OCI-LY3 (cell line): ENCODE data around the gene RAB40A.
A peak's percentile ranks its signal among the peaks of the same experiment; 100 is the strongest.

Experiments
- H2AFZ ChIP-seq: fragments of 200-600, 300-600 bp; shearing (Covaris generic); 2 replicates; pipeline ENCODE4 v1.6.0; 2014; ENCODE audit warnings: antibody characterized with exemption, low read depth, low read length
- H3K27ac ChIP-seq: fragments of 200-600, 300-600 bp; sonication (generic); 2 replicates; pipeline ENCODE4 v1.5.1; 2014; ENCODE audit warnings: mild to moderate bottlenecking, low read length, moderate library complexity, mixed read lengths
- H3K27me3 ChIP-seq: fragments of 200-600, 300-600 bp; sonication (generic); 2 replicates; pipeline ENCODE4 v1.6.1; 2014; ENCODE audit warnings: low read depth, low read length, mixed read lengths
- H3K36me3 ChIP-seq: fragments of 200-600, 300-600 bp; sonication (generic); replicated peaks from 2 replicates; pipeline ENCODE3; 2014; ENCODE audit warnings: low read depth, low read length, mixed read lengths
- H3K4me1 ChIP-seq: fragments of 300-600, 200-600 bp; sonication (generic); 2 replicates; pipeline ENCODE4 v1.6.1; 2014; ENCODE audit warnings: low read length, mixed read lengths
- H3K4me2 ChIP-seq: fragments of 200-600, 300-600 bp; sonication (generic); 2 replicates; pipeline ENCODE4 v1.6.1; 2014; ENCODE audit warnings: low read length, mixed read lengths
- H3K4me3 ChIP-seq: fragments of 300-600, 200-600 bp; sonication (generic); 2 replicates; pipeline ENCODE4 v1.5.1; 2014; ENCODE audit warnings: antibody characterized with exemption, mild to moderate bottlenecking, low read length, moderate library complexity
- H3K79me2 ChIP-seq: fragments of 300-600, 200-600 bp; shearing (Covaris generic); 2 replicates; pipeline ENCODE4 v1.6.1; 2014; ENCODE audit warnings: mild to moderate bottlenecking, low read length, mixed read lengths
- H3K9ac ChIP-seq: fragments of 300-600, 200-600 bp; shearing (Covaris generic); 2 replicates; pipeline ENCODE4 v1.6.0; 2014; ENCODE audit warnings: mild to moderate bottlenecking, low read length, moderate library complexity
- H3K9me3 ChIP-seq: fragments of 200-600, 300-600 bp; shearing (Covaris generic); 2 replicates; pipeline ENCODE4 v1.6.1; 2014; ENCODE audit warnings: low read length, mixed read lengths; ENCODE audit not compliant: insufficient read depth
- H4K20me1 ChIP-seq: fragments of 200-600, 300-600 bp; sonication (generic); 2 replicates; pipeline ENCODE4 v1.6.1; 2016; ENCODE audit warnings: low read length, mixed read lengths; ENCODE audit not compliant: insufficient read depth
- CTCF ChIP-seq: fragments of 200-600, 300-600 bp; sonication (generic); IDR thresholded peaks from 2 replicates; pipeline ENCODE4 v1.5.1; 2014; ENCODE audit warnings: antibody characterized with exemption, low read length, low read depth
- EZH2phosphoT487 ChIP-seq: fragments of 200-600 bp; shearing (Covaris generic); IDR thresholded peaks from 2 replicates; pipeline ENCODE4 v1.6.1; 2018; ENCODE audit warnings: antibody characterized with exemption, mixed run types, low read depth

The RAB40A gene

DNA sequence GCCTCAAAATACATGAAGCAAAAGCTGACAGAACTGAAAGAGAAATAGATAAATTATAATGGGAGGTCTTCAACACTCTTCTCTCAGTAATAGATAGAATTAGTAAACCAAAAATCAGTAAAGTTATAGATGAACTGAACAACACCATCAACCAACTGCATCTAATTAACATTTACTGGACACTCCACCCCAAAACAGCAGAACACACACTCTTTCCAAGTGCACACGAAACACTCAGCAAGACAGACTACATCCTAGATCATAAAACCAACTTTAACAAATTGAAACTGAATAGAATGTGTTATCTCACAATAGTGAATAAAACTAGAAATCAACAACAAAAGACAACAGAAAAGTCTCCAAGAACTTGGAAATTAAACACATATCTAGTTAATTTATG, 41.0 kb upstream of the RAB40A start:
- no peaks in the 10 kb centered on the region for H3K79me2 ChIP-seq
- H3K4me1 ChIP-seq, result peaks cover 6% of the 10 kb centered on the region
- H4K20me1 ChIP-seq, result no peaks in the 10 kb centered on the region
- no peak for TF ChIP-seq EZH2phosphoT487
- TF ChIP-seq CTCF, result no peak
- no peak overlapping the region for H3K4me3 ChIP-seq
- H2AFZ ChIP-seq, result no peak overlapping the region
- H3K4me2 ChIP-seq, result no peak overlapping the region
- no peaks in the 10 kb centered on the region for H3K27me3 ChIP-seq
- no peaks in the 10 kb centered on the region for H3K36me3 ChIP-seq
- no peak overlapping the region for H3K9ac ChIP-seq
- H3K9me3 ChIP-seq, result no peaks in the 10 kb centered on the region
- no peak overlapping the region for H3K27ac ChIP-seq

DNA sequence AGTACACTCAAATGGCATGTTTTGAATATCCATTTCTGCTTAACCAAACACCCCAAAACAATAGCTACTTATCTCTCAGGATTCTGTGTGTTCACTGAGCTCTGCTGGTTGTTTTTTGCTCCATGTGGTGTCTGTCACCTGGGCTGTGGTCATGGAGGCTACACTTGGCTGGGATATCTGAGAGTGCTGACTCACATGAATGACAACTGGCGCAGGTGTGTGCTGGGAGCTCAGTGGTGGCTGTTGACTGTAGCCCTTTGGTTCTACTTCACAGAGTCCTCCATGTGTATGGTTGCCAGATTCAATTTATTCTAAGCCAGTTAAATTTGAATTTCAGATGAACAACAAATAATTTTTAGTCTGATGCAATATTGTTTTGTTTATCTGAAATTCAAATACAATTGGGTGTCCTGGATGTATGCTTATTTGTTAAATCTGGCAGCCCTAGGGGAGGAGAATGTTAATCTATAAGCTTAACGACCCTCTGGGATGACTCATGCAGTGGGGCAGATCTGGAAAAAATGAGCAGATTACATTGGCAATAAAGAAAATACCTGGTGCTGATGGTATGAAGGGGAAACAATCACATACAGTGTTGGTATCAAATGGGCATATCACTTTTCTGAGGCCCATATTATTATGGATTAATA, 37.8 kb upstream of the RAB40A start:
- Histone ChIP-seq H3K36me3 (no peaks in the 10 kb centered on the region), H3K27ac (no peak overlapping the region), H3K4me1 (peaks cover 4% of the 10 kb centered on the region; the same call in 1 of the 2 replicates), H3K9ac (no peak overlapping the region), H3K4me2 (no peak overlapping the region), H3K9me3 (no peaks in the 10 kb centered on the region), H3K27me3 (no peaks in the 10 kb centered on the region), H4K20me1 (no peaks in the 10 kb centered on the region), H3K4me3 (no peak overlapping the region), H2AFZ (no peak overlapping the region), H3K79me2 (no peaks in the 10 kb centered on the region)
- TF ChIP-seq CTCF (no peak), EZH2phosphoT487 (no peak)

- no peaks in the 10 kb centered on the region for H3K27me3 ChIP-seq
- peak overlapping the region; percentile 99 for H2AFZ ChIP-seq
- H3K27ac ChIP-seq, result no peak overlapping the region
- H3K9ac ChIP-seq, result peak overlapping the region; percentile 69
- H3K4me3 ChIP-seq, result peak overlapping the region; percentile 84
- no peaks in the 10 kb centered on the region for H4K20me1 ChIP-seq
- H3K36me3 ChIP-seq, result no peaks in the 10 kb centered on the region
- peak overlapping the region; percentile 88 for H3K4me2 ChIP-seq
- peaks cover 4% of the 10 kb centered on the region; the same call in 1 of the 2 replicates for H3K4me1 ChIP-seq
- TF ChIP-seq CTCF, result no peak
- no peak for TF ChIP-seq EZH2phosphoT487
- no peaks in the 10 kb centered on the region for H3K9me3 ChIP-seq
- no peaks in the 10 kb centered on the region for H3K79me2 ChIP-seq
Measured at GRCh38 chrX:103554687-103555424, 35.6 kb upstream of the RAB40A start.

DNA sequence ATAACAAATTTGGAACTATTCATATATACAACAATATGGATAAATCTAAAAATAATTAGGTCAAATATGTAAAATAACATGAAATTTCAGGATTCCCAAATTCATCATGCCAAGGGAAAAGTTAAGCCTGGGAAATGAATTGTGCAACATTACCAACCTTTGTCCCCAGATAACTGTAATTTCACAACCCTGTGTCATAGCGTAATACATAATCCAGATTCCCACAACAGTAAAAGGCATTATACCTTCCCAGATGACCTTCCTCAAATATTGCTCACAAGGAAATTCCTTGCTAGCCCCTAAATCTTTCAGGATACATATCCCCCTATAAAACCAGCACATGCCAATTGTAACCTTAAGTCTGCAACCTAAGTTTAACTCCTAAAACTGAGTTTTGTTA, 32.9 kb upstream of the RAB40A start:
- H3K36me3 ChIP-seq, result no peaks in the 10 kb centered on the region
- peaks cover 4% of the 10 kb centered on the region; the same call in 1 of the 2 replicates for H3K4me1 ChIP-seq
- no peak overlapping the region for H3K4me2 ChIP-seq
- TF ChIP-seq EZH2phosphoT487, result no peak
- TF ChIP-seq CTCF, result no peak
- H3K79me2 ChIP-seq, result no peaks in the 10 kb centered on the region
- H3K4me3 ChIP-seq, result no peak overlapping the region
- no peaks in the 10 kb centered on the region for H3K9me3 ChIP-seq
- no peaks in the 10 kb centered on the region for H4K20me1 ChIP-seq
- no peak overlapping the region for H2AFZ ChIP-seq
- H3K27me3 ChIP-seq, result no peaks in the 10 kb centered on the region
- no peak overlapping the region for H3K27ac ChIP-seq
- no peak overlapping the region for H3K9ac ChIP-seq
